A549 (cell line): ENCODE measurements around the gene FOXP3. TPM values are rescaled to one million over a fixed set of nuclear protein-coding genes. Genes with fewer than 3 reads are reported as not detected.
"Not testable (repeated sequence)": the region's sequence is repeated elsewhere in the genome, so short reads cannot be mapped to it uniquely, and the experiment has no call there.

Experiments
- ATAC-seq, 2 experiments: fragments of 200-7000 bp in 1 of 2; fragments of >200 bp in 1 of 2; cut with Nextera tagmentation in 1 of 2; cut with Tn5 transposase in 1 of 2; 3 replicates each; pipeline versions ENCODE4 v1.8.0 to v1.9.1; 2018 to 2020; ENCODE audit warnings: mild to moderate bottlenecking in 1 of 2, moderate library complexity in 1 of 2
- CTCF ChIA-PET: fragments of 300-600 bp; sonication (Branson Sonifier 250); formaldehyde crosslinking; extraction: SDS; loops from one replicate; lab custom pipeline; 2021; ENCODE audit warnings: antibody characterized with exemption, inconsistent platforms; lab: Yijun Ruan, JAX
- POLR2A ChIA-PET: fragments of 350-600 bp; formaldehyde crosslinking; extraction: SDS; loops from one replicate; lab custom pipeline; 2021; ENCODE audit warnings: antibody characterized with exemption, inconsistent platforms; lab: Yijun Ruan, JAX
- DNase-seq, 2 experiments: peaks; one replicate each; pipeline versions ENCODE4 v3.0.0 to v3.0.0-alpha.2; 2011 to 2016; ENCODE audit warnings: low read depth in 1 of 2, low spot score in 1 of 2
- FAIRE-seq: peaks from 2 replicates; lab custom pipeline; 2011; peaks lifted over from hg19 to GRCh38; lab: Jason Lieb, UNC
- H3K27ac ChIP-seq, 2 experiments: fragments of >200 bp; sonication (Bioruptor Twin); formaldehyde crosslinking; 3 replicates each; pipeline ENCODE4 v1.5.1; 2016 to 2017
- H3K4me1 ChIP-seq: fragments of >200 bp; sonication (Bioruptor Twin); formaldehyde crosslinking; 3 replicates; pipeline ENCODE4 v1.6.1; 2016
- H3K4me2 ChIP-seq: fragments of >200 bp; sonication (Bioruptor Twin); formaldehyde crosslinking; 3 replicates; pipeline ENCODE4 v1.6.1; 2016
- H3K4me3 ChIP-seq: fragments of >200 bp; sonication (Bioruptor Twin); formaldehyde crosslinking; 3 replicates; pipeline ENCODE4 v1.5.1; 2016
- H3K9me3 ChIP-seq: fragments of >200 bp; sonication (Bioruptor Twin); formaldehyde crosslinking; 3 replicates; pipeline ENCODE4 v1.6.1; 2016
- CBX8 ChIP-seq: fragments of 200-600 bp; sonication (generic); IDR thresholded peaks from 2 replicates; pipeline ENCODE4 v1.6.1; 2016
- EHMT2 ChIP-seq: fragments of 200-600 bp; sonication (generic); IDR thresholded peaks from 2 replicates; pipeline ENCODE4 v1.6.1; 2016; ENCODE audit warnings: antibody characterized with exemption, low read depth, mild to moderate bottlenecking, moderate library complexity
- EP300 ChIP-seq, 2 experiments: fragments of >200 bp; sonication (Bioruptor Twin); formaldehyde crosslinking; IDR thresholded peaks; 2 replicates in 1 of 2; 3 replicates in 1 of 2; pipeline ENCODE4 v1.6.1; 2016 to 2017
- FOSB ChIP-seq: fragments of 250-450 bp; sonication (Bioruptor Pico); IDR thresholded peaks from 2 replicates; pipeline ENCODE4 v1.5.0; 2020; ENCODE audit warnings: mild to moderate bottlenecking, moderate library complexity
- HDAC2 ChIP-seq: fragments of 200-600 bp; sonication (generic); IDR thresholded peaks from 2 replicates; pipeline ENCODE4 v1.6.1; 2016
- HEYL ChIP-seq: fragments of 250-450 bp; sonication (Bioruptor Pico); IDR thresholded peaks from 2 replicates; pipeline ENCODE4 v1.8.0; 2021; ENCODE audit warnings: mild to moderate bottlenecking, moderate library complexity
- HOXB5 ChIP-seq: fragments of 250-450 bp; sonication (Bioruptor Pico); IDR thresholded peaks from 2 replicates; pipeline ENCODE4 v1.5.0; 2020; ENCODE audit warnings: mild to moderate bottlenecking, moderate library complexity
- JUN ChIP-seq, 2 experiments: fragments of >200 bp; sonication (Bioruptor Twin); formaldehyde crosslinking; IDR thresholded peaks; 2 replicates in 1 of 2; 3 replicates in 1 of 2; pipeline ENCODE4 v1.6.1; 2016 to 2017
- KDM1A ChIP-seq: fragments of 200-600 bp; sonication (generic); IDR thresholded peaks from 2 replicates; pipeline ENCODE4 v1.6.1; 2016; ENCODE audit warnings: low read depth, mild to moderate bottlenecking
- KDM5A ChIP-seq: fragments of 200-600 bp; sonication (generic); IDR thresholded peaks from 2 replicates; pipeline ENCODE4 v1.6.1; 2016; ENCODE audit warnings: antibody characterized with exemption, mild to moderate bottlenecking
- MAZ ChIP-seq: fragments of 150-350 bp; IDR thresholded peaks from 2 replicates; pipeline ENCODE4 v1.6.1; 2014; ENCODE audit warnings: antibody characterized with exemption, low read depth, low read length, borderline replicate concordance
- POLR2AphosphoS2 ChIP-seq: conservative IDR thresholded peaks from 2 replicates; pipeline ENCODE4 v1.6.1; 2012; ENCODE audit warnings: low read length, improper control_type of control experiment, inconsistent platforms
- SREBF2 ChIP-seq: fragments of 450-650 bp; IDR thresholded peaks from 2 replicates; pipeline ENCODE4 v1.6.1; 2014; ENCODE audit warnings: mild to moderate bottlenecking, moderate library complexity
- TP53 ChIP-seq: fragments of 250-450 bp; sonication (Bioruptor Pico); IDR thresholded peaks from 2 replicates; pipeline ENCODE4 v1.5.0; 2021; ENCODE audit warnings: mild to moderate bottlenecking, moderate library complexity
- ZC3H11A ChIP-seq: fragments of 450-650 bp; IDR thresholded peaks from 2 replicates; pipeline ENCODE4 v1.6.1; 2014; ENCODE audit warnings: antibody characterized with exemption, mild to moderate bottlenecking
- ZFP36 ChIP-seq: fragments of 450-650 bp; IDR thresholded peaks from 2 replicates; pipeline ENCODE4 v1.6.1; 2014; ENCODE audit warnings: borderline replicate concordance; ENCODE audit not compliant: partially characterized antibody
- ZNF302 ChIP-seq: fragments of 250-450 bp; sonication (Bioruptor Pico); IDR thresholded peaks from 2 replicates; pipeline ENCODE4 v1.9.0; 2021; ENCODE audit warnings: inconsistent platforms, mild to moderate bottlenecking, moderate library complexity
- WGBS: methylation state at CpG from one replicate; pipeline ENCODE4 v1.1.6; 2017; ENCODE audit errors: missing lambda C conversion rate; 5-methylcytosine and 5-hydroxymethylcytosine counted together
- polyA plus RNA-seq, 4 experiments: library from polyadenylated mRNA; depleted of rRNA in 3 of 4; stranded (reverse); fragments of >200 nt; fragmentation: RNase III in 1 of 4; extraction: RNeasy Plus Mini Kit Qiagen cat#74134 plus additional on column Dnase treatment in 1 of 4; gene quantifications; 2 replicates in 3 of 4; 3 replicates in 1 of 4; pipeline ENCODE4 v1.2.3, GENCODE V29; 2011 to 2017
- TF ChIP-seq, protein P1 (sequence below): fragments of 200-600 bp; sonication (generic); IDR thresholded peaks from 2 replicates; pipeline ENCODE4 v1.6.1; 2016; ENCODE audit warnings: antibody characterized with exemption, mild to moderate bottlenecking, moderate library complexity
- TF ChIP-seq, protein P2 (sequence below): IDR thresholded peaks from 2 replicates; pipeline ENCODE4 v1.6.1; 2012; ENCODE audit warnings: low read depth, borderline replicate concordance
- TF ChIP-seq, protein P3 (sequence below): fragments of 150-350 bp; IDR thresholded peaks from 2 replicates; pipeline ENCODE4 v1.6.1; 2014; ENCODE audit warnings: low read depth, mild to moderate bottlenecking, low read length
- TF ChIP-seq, protein P4 (sequence below): fragments of 250-450 bp; sonication (Bioruptor Pico); IDR thresholded peaks from 2 replicates; pipeline ENCODE4 v1.5.0; 2020; ENCODE audit warnings: low read depth, mild to moderate bottlenecking, moderate library complexity
- TF ChIP-seq, protein P5 (sequence below): IDR thresholded peaks from 2 replicates; pipeline ENCODE4 v1.6.1; 2012

FOXP3 gene
- polyA plus RNA-seq, 2 of the 4 experiments (the other 2 are of a cell fraction), result 0.04 to 0.13 TPM

DNA sequence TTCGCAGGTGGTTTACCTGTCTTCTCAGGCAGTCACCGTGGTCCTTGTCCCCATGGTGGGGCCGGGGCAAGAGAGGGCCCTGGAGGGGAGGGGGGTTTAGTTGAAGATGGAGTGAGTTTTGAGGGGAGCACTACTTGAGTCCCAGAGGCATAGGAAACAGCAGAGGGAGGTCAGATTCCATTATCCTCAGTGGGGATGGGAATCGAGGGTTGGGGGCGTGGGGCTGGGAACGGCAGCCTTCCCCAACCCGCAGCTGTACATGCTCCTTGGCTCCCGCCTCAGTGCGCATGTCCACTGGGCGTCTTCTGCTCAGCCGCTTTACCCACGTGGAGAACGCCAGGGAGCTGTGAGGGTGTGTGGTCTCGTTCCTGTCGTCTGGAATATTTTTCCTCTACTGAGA, 38.8 kb upstream of the FOXP3 start, which contains the start of gene GAGE10 (continued):
- TF ChIP-seq, protein P1, sequence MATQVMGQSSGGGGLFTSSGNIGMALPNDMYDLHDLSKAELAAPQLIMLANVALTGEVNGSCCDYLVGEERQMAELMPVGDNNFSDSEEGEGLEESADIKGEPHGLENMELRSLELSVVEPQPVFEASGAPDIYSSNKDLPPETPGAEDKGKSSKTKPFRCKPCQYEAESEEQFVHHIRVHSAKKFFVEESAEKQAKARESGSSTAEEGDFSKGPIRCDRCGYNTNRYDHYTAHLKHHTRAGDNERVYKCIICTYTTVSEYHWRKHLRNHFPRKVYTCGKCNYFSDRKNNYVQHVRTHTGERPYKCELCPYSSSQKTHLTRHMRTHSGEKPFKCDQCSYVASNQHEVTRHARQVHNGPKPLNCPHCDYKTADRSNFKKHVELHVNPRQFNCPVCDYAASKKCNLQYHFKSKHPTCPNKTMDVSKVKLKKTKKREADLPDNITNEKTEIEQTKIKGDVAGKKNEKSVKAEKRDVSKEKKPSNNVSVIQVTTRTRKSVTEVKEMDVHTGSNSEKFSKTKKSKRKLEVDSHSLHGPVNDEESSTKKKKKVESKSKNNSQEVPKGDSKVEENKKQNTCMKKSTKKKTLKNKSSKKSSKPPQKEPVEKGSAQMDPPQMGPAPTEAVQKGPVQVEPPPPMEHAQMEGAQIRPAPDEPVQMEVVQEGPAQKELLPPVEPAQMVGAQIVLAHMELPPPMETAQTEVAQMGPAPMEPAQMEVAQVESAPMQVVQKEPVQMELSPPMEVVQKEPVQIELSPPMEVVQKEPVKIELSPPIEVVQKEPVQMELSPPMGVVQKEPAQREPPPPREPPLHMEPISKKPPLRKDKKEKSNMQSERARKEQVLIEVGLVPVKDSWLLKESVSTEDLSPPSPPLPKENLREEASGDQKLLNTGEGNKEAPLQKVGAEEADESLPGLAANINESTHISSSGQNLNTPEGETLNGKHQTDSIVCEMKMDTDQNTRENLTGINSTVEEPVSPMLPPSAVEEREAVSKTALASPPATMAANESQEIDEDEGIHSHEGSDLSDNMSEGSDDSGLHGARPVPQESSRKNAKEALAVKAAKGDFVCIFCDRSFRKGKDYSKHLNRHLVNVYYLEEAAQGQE, result no peak
- TF ChIP-seq CBX8, result no peak
- TF ChIP-seq HEYL (CRISPR knock-in tag), result no peak
- no peak for TF ChIP-seq JUN (IDR thresholded peaks at IDR 0.05)
- TF ChIP-seq FOSB (CRISPR knock-in tag), result no peak

DNA sequence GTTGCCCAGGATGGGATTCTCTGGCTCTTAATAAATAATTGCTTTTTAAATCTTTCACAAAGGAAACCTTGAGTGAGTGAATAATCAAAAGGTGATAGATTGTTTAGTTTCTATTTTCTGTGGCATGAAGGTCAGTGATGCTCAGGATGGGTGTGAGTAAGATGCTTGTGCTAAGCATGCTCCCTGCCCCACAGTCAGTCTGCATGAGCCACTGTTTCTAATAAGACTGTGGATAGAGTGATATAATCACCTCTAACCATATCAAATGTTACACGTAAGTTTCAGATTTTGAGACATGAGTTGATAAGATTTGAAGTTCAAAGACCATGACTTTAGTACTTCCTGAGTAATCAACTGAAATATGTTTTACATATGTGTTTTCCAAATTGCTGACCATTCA, 36.2 kb upstream of the FOXP3 start:
- ChIA-PET POLR2A (no interaction called here), CTCF (interaction anchor here (1.0 kb wide), 1 partner anchor 8 kb away, joined by 4 read pairs; no protein-coding TSS in a partner anchor)
- ATAC-seq (no peak), DNase-seq (no peak), FAIRE-seq (no peak)
- Histone ChIP-seq H3K4me3 (no peak overlapping the region), H3K9me3 (no peaks in the 10 kb centered on the region), H3K27ac (no peak overlapping the region), H3K4me2 (no peak overlapping the region), H3K4me1 (no peaks in the 10 kb centered on the region)
- 50% methylated on average over 1 of the region's 1 CpG for WGBS
- TF ChIP-seq HOXB5 (CRISPR knock-in tag), result no peak

DNA sequence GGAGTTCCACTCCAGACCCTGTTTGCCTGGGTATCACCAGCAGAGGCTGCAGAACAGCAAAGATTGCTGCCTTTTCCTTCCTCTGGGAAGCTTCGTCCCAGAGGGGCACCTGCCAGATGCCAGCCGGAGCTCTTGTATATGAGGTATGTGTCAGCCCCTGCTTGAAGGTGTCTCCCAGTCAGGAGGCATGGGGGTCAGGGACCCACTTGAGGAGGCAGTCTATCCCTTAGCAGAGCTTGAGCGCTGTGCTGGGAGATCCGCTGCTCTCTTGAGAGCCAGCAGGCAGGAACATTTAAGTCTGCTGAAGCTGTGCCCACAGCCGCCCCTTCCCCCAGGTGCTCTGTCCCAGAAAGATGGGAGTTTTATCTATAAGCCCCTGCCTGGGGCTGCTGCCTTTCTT, 34.8 kb upstream of the FOXP3 start:
- CTCF ChIA-PET, POLR2A ChIA-PET, DNase-seq, H3K4me3 ChIP-seq, H3K9me3 ChIP-seq, FAIRE-seq, ATAC-seq, H3K27ac ChIP-seq, H3K4me1 ChIP-seq, H3K4me2 ChIP-seq: not testable (repeated sequence)
- WGBS, result no CpG with 5 or more reads among the region's 5 CpGs

DNA sequence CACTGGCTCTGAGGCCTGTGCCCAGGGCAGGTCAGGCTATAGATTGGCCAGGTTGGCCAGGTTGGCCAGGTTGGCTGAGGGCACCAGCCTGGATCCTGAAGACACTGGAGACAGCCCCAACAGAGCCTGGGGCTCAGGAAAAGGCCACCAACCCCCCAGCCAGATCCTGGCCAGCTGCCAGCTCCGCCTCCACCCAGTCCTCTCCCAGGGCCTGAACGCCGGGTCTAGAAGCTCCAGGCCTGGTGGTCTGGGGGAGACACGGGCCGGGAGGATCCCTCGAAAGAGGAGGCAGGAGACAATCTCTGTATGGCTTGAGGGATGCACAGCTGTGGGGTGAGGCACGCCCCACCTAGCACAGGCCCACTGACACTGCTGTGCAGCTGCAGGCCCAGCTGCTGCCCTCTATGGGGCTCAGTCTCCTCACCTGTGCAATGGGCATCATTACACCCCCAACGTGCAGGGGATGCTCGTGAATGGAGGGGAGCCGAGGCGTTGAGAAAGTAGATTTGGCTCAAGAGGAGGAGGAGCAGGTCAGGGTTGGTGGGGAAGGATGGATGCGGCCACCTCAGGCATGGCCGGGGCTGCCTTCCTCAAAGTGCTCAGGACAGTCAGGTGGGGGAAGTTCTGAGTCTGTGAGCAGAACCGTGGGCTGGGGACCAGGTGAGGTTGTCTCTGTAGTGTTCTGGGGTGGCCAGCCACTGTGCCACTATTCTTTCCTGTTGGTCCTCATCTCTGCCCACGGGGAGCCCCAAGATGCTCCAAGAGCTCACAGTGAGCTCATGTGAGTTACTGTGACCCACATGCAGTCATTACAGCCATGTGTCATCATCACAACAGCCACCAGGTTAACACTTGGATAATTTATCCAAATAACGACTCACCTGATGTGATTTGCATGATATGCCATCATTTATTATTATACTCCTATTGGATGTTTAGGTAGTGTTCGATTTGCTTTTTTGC, 28.2 kb upstream of the FOXP3 start:
- Histone ChIP-seq H3K4me1 (no peaks in the 10 kb centered on the region), H3K4me3 (no peak overlapping the region), H3K27ac (no peak overlapping the region), H3K9me3 (no peaks in the 10 kb centered on the region), H3K4me2 (no peak overlapping the region; the same call in 1 of the 3 replicates)
- DNase-seq (no peak), FAIRE-seq (no peak), ATAC-seq (peak; percentile 26 to 33; a peak in 3 of 6 replicates)
- ChIA-PET CTCF (interaction anchor here (0.8 to 1.9 kb wide), 11 partner anchors 9 to 548 kb away, joined by 3 to 8 read pairs (median 4); no protein-coding TSS in a partner anchor), POLR2A (no interaction called here)
- 55% methylated on average over 14 of the region's 17 CpGs for WGBS
- TF ChIP-seq, protein P2, sequence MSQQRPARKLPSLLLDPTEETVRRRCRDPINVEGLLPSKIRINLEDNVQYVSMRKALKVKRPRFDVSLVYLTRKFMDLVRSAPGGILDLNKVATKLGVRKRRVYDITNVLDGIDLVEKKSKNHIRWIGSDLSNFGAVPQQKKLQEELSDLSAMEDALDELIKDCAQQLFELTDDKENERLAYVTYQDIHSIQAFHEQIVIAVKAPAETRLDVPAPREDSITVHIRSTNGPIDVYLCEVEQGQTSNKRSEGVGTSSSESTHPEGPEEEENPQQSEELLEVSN, result no peak
- TF ChIP-seq POLR2AphosphoS2 (no peak), KDM1A (no peak), EP300 (IDR thresholded peaks at IDR 0.05) (no peak), HDAC2 (no peak), MAZ (no peak), TP53 (CRISPR knock-in tag) (no peak), CBX8 (no peak), ZFP36 (no peak), SREBF2 (no peak), KDM5A (no peak), ZC3H11A (no peak), ZNF302 (CRISPR knock-in tag) (no peak), EHMT2 (no peak)
- TF ChIP-seq, protein P3, sequence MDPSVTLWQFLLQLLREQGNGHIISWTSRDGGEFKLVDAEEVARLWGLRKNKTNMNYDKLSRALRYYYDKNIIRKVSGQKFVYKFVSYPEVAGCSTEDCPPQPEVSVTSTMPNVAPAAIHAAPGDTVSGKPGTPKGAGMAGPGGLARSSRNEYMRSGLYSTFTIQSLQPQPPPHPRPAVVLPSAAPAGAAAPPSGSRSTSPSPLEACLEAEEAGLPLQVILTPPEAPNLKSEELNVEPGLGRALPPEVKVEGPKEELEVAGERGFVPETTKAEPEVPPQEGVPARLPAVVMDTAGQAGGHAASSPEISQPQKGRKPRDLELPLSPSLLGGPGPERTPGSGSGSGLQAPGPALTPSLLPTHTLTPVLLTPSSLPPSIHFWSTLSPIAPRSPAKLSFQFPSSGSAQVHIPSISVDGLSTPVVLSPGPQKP, result no peak
- TF ChIP-seq, protein P4, sequence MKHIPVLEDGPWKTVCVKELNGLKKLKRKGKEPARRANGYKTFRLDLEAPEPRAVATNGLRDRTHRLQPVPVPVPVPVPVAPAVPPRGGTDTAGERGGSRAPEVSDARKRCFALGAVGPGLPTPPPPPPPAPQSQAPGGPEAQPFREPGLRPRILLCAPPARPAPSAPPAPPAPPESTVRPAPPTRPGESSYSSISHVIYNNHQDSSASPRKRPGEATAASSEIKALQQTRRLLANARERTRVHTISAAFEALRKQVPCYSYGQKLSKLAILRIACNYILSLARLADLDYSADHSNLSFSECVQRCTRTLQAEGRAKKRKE (CRISPR knock-in tag), result no peak
- TF ChIP-seq, protein P5, sequence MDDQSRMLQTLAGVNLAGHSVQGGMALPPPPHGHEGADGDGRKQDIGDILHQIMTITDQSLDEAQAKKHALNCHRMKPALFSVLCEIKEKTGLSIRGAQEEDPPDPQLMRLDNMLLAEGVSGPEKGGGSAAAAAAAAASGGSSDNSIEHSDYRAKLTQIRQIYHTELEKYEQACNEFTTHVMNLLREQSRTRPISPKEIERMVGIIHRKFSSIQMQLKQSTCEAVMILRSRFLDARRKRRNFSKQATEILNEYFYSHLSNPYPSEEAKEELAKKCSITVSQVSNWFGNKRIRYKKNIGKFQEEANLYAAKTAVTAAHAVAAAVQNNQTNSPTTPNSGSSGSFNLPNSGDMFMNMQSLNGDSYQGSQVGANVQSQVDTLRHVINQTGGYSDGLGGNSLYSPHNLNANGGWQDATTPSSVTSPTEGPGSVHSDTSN, result no peak
